Inflammatory macrophage treated with lipopolysaccharide for 4 hours (primary cell): ENCODE measurements around the gene BDKRB1.

Experiments used
- DNase-seq: peaks from one replicate; pipeline ENCODE4 v3.0.0-alpha.2; 2020

The BDKRB1 gene

GRCh38 chr14:96263347-96264199 lies 7.6 kb downstream of the BDKRB1 start:
- no peak for DNase-seq

GRCh38 chr14:96264200-96264553 lies 8.2 kb downstream of the BDKRB1 start:
- no peak for DNase-seq

- DNase-seq, result no peak
Measured at GRCh38 chr14:96264853-96265252, 8.8 kb downstream of the BDKRB1 start.

- DNase-seq, result no peak
Measured at GRCh38 chr14:96265383-96266095, 9.5 kb downstream of the BDKRB1 start.

- no peak for DNase-seq
Measured at GRCh38 chr14:96267336-96267735, 11.3 kb downstream of the BDKRB1 start.

- DNase-seq, result no peak
Measured at GRCh38 chr14:96267916-96268315, 11.9 kb downstream of the BDKRB1 start.

- DNase-seq, result no peak
Measured at GRCh38 chr14:96268431-96269358, 12.7 kb downstream of the BDKRB1 start.

- no peak for DNase-seq
Measured at GRCh38 chr14:96269359-96269710, 13.3 kb downstream of the BDKRB1 start.

GRCh38 chr14:96270565-96271420 lies 14.8 kb downstream of the BDKRB1 start:
- DNase-seq, result no peak

- DNase-seq, result no peak
Measured at GRCh38 chr14:96271421-96271762, 15.4 kb downstream of the BDKRB1 start.

- DNase-seq, result no peak
Measured at GRCh38 chr14:96272777-96273473, 16.9 kb downstream of the BDKRB1 start.

- no peak for DNase-seq
Measured at GRCh38 chr14:96273629-96274028, 17.6 kb downstream of the BDKRB1 start.

- DNase-seq, result no peak
Measured at GRCh38 chr14:96274122-96274521, 18.1 kb downstream of the BDKRB1 start.

- no peak for DNase-seq
Measured at GRCh38 chr14:96274543-96274942, 18.5 kb downstream of the BDKRB1 start.

GRCh38 chr14:96275177-96276112 lies 19.4 kb downstream of the BDKRB1 start:
- DNase-seq, result peak; percentile 56

GRCh38 chr14:96277890-96278289 lies 21.9 kb downstream of the BDKRB1 start:
- no peak for DNase-seq

GRCh38 chr14:96279564-96279963 lies 23.6 kb downstream of the BDKRB1 start:
- DNase-seq, result no peak

GRCh38 chr14:96280104-96280503 lies 24.1 kb downstream of the BDKRB1 start:
- no peak for DNase-seq

GRCh38 chr14:96281486-96281885 lies 25.5 kb downstream of the BDKRB1 start:
- DNase-seq, result no peak

GRCh38 chr14:96284008-96284407 lies 28.0 kb downstream of the BDKRB1 start:
- no peak for DNase-seq

GRCh38 chr14:96284430-96284829 lies 28.4 kb downstream of the BDKRB1 start:
- DNase-seq, result no peak
